Measurements from ENCODE around the gene C15orf62.

The C15orf62 gene

DNA sequence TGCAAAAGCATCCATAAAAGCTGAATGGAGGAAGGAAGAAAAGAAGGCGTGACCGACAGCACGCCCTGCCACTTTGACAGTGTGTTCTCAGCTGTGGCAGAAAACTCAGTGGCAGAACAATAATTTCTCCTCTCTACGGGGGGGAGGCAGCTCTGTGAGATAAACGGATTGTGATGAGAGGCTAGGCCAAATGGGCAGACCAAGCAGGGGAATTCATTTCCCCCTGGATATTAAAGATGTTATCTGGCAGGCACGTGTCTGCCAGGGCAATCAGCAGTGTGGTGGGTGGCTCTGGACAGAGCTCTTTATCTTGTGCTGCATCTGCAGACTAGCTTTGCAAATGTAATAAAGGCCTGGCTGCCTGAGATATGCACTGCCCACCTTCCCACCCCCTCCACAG, 12.8 kb upstream of the C15orf62 start:
- peak; percentile 50 for DNase-seq

DNA sequence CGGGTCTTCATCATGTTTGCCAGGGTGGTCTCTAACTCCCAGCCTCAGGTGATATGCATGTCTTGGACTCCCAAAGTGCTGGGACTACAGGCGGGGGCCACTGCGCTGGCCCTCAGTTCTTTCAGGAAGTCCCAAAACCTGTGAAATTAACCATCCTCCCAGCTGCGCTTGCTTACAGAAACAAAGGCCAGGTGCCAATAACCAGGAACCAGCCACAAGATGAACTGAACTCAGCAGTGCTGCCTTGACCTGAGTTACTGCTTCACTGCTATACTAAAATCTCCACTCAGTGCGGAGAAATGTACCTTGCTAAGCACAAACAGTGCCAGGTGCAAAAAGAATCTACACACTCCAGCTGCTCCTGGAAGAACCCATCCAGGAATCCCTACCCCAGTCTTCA, 9.8 kb upstream of the C15orf62 start:
- no peak for DNase-seq

- DNase-seq, result peak; percentile 38
Observed at GRCh38 chr15:40762919-40763800, 6.6 kb upstream of the C15orf62 start.

DNA sequence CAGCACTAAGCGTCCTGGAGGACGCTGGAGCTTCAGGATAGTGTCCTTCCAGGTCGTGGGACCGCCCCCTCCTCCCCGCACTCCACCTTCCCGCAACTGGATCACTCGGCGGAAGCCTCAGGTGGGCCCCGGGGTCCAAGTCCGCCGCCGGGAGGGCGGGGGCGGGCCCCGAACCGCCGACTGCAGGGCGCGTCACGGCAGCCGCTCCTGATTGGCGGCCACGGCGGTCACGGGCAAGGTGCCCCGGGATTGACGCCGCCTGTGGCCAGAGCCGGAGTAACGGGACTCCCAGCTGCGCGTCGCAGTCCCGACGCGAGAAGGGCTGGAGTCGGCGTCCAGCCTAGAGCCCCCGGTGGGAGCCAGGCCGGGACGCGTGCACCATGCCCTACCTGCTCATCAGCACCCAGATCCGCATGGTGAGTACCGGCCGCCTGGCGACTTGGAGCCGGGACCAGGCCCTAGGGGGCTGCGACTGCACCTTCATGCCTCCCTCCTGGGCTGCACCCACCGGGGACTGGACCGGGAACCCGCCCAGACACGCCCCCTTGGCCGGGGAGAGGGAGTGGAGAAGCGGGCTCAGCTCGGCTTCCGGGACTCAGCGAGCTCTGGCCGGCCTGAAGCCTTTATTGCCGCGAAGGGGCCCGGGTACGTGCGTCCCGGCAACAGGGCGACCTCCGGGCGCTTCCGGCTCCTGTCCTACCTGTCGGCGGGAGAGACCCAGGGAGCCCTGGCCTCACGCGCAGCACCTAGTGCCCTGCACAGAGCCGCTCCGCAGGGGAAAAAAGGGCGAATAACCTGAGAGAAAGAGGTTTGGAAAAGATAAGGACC, 5.8 kb upstream of the C15orf62 start, which contains the start of gene GCHFR:
Gene GCHFR (plus strand): TSS at position 268 of the 828 bp plus-strand sequence. CDS start 113 bp downstream, at position 381.
- peak; percentile 38 for DNase-seq

GRCh38 chr15:40764629-40765103, 5.1 kb upstream of the C15orf62 start:
- DNase-seq, result no peak

GRCh38 chr15:40766194-40766815, 3.5 kb upstream of the C15orf62 start:
- no peak for DNase-seq

DNA sequence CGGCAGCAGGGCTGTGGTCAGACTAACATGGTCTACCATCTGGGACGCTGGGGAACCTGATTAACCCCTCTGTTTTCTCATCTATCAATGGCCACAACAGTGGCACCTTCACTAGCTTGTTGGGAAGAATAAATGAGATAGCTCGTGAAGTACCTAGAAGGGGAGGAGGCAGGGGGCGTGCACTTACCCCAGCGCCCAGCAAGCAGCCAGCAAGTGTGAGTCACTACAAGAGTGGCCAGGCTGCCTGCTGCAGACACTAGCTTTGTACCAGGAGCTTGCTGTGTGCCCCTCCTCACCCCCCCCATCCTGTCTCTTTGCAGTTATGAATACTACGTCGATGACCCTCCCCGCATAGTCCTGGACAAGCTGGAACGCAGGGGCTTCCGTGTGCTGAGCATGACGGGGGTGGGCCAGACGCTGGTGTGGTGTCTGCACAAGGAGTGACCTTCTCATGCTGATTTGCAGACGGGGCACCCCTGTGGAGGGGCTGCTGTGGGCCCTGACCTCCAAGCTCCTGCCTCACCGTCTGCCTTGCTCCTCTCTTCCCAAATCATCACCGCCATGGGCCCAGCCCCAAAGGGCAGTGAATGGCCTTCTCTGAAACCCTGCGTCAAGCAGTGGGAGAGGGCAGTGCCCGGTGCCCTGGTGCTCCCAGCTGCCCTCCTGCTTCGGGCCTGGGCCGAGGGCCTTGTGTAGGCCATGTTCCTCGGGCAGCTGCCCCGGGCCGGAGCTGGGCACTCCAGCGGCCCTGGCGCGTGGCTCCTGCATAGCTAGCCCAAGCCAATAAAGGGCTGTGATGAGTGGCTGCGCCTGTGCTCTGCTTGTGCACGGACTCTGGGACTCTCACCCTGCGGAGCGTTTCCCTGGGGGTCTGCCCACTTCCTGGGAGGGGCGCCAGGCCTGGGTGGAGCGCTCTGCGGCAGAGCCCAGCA, 2.6 kb upstream of the C15orf62 start:
- no peak for DNase-seq

GRCh38 chr15:40767838-40768500, 1.8 kb upstream of the C15orf62 start:
- DNase-seq, result no peak

DNA sequence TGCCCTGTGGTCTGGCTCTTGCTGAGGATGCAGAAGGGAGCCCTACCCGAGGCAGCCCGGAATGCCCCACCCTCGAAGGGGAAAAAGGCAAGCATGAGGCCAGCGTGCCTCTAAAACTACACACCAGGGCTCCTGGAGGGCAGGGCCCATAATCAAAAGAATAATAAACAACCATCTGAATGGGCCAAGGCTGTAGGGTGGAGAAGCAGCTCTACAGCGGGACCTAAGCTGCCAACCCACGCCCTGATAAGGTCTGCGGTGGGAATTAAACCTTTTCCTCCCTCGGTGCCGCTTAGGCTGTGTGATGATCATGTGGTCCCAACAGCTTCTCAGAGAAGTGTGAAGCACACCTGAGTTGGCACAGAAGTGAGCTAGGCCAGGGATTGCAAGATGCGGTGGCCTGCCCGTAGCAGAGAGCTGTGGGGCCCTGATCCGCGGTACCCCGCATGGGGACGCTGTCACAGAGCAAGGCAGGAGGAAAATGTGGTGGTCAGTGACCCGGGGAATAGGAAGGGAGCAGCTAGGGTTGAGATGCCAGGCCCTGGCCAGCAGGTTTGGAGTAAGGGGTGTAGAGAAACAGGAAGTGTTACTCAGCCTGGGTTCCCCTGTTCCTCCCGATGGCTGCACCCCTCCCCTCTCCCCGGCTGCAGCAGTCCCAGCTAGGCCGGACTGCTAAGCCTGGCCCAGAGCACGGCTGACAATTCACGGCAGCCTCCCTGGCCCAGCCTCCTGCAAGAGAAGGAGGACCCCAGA, 1.1 kb upstream of the C15orf62 start:
- no peak for DNase-seq

DNA sequence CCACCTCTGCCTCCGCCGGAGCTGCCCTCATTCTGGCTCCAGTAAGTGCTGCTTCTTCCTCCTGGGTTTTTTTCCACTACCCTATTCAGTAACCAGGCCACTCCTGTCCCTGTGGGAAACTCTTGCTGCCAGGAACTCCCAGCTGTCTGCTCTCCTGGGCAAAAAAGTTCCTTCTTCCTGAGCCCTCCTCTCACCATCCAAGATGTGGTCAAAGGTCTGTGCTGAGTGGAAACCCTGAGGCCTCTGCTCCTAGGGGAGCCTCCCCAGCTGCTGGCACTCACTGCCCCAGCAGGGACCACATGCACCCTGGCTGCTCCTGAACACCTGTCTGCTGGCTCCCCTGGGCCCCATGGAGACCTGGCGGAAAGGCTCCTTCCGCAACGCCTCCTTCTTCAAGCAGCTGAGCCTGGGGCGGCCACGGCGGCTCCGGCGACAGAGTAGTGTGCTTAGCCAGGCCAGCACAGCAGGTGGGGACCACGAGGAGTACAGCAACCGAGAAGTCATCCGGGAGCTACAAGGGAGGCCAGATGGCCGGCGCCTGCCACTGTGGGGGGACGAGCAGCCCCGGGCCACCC, 454 bp downstream of the C15orf62 start:
- no peak for DNase-seq

DNA sequence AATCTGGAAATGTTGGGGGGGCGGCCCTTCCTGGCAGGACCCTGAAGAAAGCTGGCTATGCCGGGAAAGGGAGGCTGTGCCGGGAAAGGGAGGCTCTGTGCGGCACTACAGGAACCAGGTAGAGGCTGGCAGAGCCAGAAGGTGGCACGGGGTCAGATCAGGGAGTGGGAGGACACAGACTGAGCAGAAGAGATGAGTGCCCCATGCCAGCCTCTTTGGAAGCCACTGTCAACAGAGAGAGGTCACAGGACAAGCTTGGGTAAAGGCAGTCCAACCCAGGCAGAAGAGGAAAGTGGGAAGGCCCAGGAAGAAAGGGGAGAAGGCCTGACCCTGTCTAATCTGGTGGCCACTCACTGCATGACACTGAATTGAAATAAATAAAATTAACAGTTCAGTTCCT, 1.5 kb downstream of the C15orf62 start:
- DNase-seq, result no peak

DNA sequence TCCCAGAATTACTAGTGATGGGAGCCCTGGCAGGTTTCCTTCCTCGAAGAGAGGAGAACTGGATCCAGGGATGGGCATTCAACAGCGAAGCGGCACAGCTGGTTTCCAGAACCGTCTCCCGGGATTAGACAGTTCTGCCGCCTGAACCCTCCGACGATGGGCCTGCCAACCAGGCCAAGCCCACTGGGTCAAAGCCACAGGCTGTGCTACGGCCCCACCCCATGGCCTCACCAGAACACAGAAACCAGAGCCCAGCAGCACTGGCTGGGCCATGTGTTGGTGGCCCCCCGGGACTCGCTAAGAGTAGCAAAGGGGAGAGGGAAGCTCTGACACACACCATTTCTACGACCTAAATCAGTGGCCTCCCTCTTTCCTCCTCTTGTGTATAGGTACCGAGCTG, 2.2 kb downstream of the C15orf62 start:
- no peak for DNase-seq

GRCh38 chr15:40773496-40773895, 3.7 kb downstream of the C15orf62 start:
- DNase-seq, result no peak

GRCh38 chr15:40773902-40774301, 4.1 kb downstream of the C15orf62 start:
- DNase-seq, result no peak

DNA sequence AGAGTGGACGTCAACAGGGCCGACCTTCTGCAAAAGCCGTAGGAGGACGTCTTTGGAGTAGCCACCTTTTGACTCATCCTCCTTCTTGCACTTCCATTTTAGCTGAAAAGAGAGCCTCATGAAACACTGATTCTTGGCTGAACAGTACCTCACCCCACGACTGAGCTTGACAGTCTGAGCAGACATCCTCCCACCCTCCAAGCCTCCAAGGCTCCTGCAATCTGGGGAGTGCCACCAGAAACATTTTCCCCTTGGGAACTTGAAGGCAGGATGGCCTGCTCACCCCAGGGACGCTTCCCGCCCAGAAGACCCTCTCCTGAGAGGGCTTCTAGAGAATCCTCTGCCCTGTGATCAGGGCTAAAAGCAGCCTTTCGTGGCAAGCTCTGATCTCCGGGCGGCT, 5.2 kb downstream of the C15orf62 start:
- no peak for DNase-seq

- no peak for DNase-seq
Observed at GRCh38 chr15:40775740-40776536, 6.2 kb downstream of the C15orf62 start.

DNA sequence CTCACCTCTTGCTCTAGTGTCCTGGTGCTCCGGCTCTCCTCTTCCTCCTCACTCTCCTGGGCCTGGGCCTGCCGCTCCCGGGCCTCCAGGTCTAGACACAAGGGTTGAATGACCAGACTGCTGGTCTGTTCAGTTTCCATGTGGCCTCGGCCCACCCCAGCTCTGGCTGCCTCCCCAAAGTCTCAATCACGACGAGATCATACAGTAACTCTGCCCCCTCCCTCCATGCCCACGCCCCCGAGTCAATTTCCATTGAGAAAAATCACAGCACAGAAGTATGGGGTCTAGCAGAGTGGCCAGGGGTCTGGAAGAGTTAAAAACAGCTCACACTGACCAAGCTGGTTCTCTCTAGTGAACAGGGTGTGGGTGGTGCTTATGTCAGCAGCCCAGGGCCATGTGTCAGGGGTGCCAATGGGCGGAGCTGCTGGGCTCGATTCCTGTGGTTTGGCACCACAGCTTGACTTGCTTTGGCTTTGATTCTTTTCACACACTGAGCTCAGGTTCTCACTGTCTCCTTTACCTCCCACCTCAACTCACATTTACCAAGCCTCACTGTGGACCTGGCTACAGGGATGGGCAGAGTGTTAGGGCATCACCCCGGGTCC, 6.9 kb downstream of the C15orf62 start:
- DNase-seq, result no peak

DNA sequence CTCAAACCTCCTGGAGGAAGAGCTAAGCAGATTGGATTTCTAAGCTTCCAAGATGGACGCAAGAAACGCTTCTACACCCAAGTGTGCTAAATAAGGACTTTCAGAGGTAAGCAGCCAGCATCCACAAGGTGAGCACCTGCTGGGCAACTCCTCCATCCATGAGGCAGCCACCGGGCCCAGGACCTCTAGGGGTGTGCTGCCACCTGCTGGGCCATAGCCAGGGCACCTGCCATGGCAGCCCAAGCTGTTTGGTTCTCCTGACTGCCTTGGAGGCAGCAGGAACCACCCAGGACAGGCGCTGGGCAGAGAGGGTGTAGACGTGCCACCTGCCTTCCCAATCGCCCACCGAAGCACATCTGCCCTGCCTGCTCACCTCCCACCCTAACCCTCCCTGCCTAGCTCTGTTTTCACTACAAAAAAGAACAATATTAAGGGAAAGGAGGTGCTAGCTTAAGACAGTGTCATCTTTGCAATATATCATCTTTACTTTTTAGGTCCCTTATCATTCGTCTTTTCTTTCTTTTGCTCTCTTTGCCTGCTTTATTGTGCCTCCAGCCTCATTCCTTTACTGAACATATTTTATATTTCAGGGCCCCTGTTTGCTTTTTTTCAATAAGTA, 12.9 kb downstream of the C15orf62 start:
- no peak for DNase-seq

DNA sequence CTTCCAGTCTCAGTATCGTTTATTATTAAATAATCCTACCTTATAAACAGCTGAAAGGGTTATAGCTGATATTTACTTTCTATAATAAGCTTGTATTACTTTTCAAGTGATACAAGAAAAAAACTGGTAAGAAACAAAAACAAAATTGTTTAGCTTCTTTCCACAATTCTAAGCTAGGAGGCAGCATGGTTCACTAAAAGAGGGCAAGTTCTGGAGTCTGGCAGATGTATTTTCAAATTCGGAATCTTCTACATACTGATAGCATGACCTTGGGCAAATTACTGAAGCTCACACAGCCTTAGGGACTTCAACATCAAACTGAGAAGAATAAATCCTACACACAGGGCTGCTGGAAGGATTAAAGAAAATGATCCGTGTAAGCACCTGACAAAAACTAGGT, 15.4 kb downstream of the C15orf62 start:
- no peak for DNase-seq
